Thoracic aorta (tissue), 2 donors: Measurements from ENCODE around the gene TBC1D5. TPM values are rescaled to one million over a fixed set of nuclear protein-coding genes. Genes with fewer than 3 reads are reported as not detected.

Source experiments
- ATAC-seq: fragments of 150-250 bp; one replicate; pipeline ENCODE4 v1.8.0; 2017; ENCODE audit warnings: low read depth; ENCODE audit not compliant: insufficient number of reproducible peaks, low FRiP score
- DNase-seq: peaks from one replicate; pipeline ENCODE4 v3.0.0-alpha.2; 2020; ENCODE audit warnings: low spot score
- H3K27ac ChIP-seq, 2 donors: fragments of 200-600 bp; sonication (generic); 1 replicate in 1 of 2; 2 replicates in 1 of 2; pipeline ENCODE4 v1.5.1; 2016; ENCODE audit warnings: mild to moderate bottlenecking in 2 of 2, moderate library complexity in 2 of 2
- H3K27me3 ChIP-seq: fragments of 200-600 bp; sonication (generic); replicated peaks from 2 replicates; pipeline ENCODE4 v1.6.0; 2016; ENCODE audit warnings: mild to moderate bottlenecking; ENCODE audit not compliant: insufficient read depth
- H3K36me3 ChIP-seq: fragments of 200-600 bp; sonication (generic); one replicate; pipeline ENCODE4 v1.5.1; 2016
- H3K4me1 ChIP-seq, 2 donors: fragments of 200-600 bp; sonication (generic); 1 replicate in 1 of 2; 2 replicates in 1 of 2; pipeline versions ENCODE4 v1.5.1 to v1.6.0; 2016; ENCODE audit warnings: low read depth in 2 of 2, mild to moderate bottlenecking in 1 of 2; ENCODE audit not compliant: control insufficient read depth in 1 of 2
- H3K4me3 ChIP-seq: fragments of 200-600 bp; sonication (generic); 2 replicates; pipeline ENCODE4 v1.5.1; 2016; ENCODE audit warnings: mild to moderate bottlenecking
- H3K9me3 ChIP-seq: fragments of 200-600 bp; sonication (generic); 2 replicates; pipeline ENCODE4 v1.5.1; 2016
- total RNA-seq, 2 donors: library from RNA; depleted of rRNA; stranded (reverse); fragments of >200 nt; gene quantifications; one replicate each; pipeline versions ENCODE4 v1.1.0 to v1.2.3, GENCODE V29; 2016
- TF ChIP-seq, protein P1 (sequence below): fragments of 200-600 bp; sonication (generic); IDR thresholded peaks from one replicate; pipeline ENCODE4 v1.5.1; 2019; ENCODE audit warnings: antibody characterized with exemption

Gene TBC1D5
- total RNA-seq, 2 donors from 2014 or later = 80.6 to 103 TPM

DNA sequence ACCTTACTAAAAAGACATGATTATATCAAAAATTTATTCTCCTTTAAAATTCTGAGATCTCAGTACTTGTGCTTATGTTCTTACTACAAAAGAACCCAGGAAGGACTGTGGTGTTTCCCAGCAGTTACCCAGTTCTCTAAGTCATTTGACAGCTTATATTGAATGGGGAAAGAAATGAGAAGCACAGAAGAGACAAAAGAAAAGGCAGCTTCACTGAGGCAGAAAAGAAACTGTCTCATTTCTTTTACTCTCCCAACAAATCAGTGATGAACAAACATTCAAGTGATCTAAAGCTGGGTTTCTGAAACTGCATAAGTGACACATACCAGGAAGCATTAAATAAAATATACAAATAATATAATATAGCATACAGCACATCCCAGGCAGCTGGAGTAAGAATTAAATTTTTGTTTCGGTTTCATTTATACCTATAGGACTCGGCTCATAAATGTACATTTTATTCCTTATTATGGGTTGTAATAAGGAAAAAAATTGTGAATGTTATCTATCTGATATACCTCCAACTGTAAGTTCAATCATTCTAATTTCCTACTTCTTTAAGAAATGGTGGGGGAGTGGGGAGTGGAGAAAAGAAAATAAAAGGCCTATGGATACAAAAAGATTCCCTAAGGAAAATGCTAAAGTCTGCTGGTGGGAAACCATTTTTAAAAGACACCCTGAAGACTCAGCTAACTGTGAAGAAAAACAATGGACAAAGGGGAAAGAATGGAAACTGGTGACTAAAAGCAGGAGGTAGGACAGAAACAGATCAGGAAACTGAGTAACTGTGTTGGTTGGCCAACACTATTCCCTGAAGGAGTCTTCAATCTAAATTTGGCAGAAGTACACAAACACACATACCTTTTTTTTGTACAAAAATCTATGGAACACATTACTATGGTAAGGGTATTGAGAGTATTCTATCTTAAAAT lies 156.8 kb downstream of the TBC1D5 start:
- H3K27ac ChIP-seq = no peak overlapping the region
- no peaks in the 10 kb centered on the region for H3K36me3 ChIP-seq
- DNase-seq (no peak), ATAC-seq (no peak)
- H3K4me1 ChIP-seq = peaks cover 3 to 8% of the 10 kb centered on the region in 2 donors
- TF ChIP-seq, protein P1, sequence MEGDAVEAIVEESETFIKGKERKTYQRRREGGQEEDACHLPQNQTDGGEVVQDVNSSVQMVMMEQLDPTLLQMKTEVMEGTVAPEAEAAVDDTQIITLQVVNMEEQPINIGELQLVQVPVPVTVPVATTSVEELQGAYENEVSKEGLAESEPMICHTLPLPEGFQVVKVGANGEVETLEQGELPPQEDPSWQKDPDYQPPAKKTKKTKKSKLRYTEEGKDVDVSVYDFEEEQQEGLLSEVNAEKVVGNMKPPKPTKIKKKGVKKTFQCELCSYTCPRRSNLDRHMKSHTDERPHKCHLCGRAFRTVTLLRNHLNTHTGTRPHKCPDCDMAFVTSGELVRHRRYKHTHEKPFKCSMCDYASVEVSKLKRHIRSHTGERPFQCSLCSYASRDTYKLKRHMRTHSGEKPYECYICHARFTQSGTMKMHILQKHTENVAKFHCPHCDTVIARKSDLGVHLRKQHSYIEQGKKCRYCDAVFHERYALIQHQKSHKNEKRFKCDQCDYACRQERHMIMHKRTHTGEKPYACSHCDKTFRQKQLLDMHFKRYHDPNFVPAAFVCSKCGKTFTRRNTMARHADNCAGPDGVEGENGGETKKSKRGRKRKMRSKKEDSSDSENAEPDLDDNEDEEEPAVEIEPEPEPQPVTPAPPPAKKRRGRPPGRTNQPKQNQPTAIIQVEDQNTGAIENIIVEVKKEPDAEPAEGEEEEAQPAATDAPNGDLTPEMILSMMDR = no peak
- no peaks in the 10 kb centered on the region for H3K27me3 ChIP-seq
- H3K9me3 ChIP-seq = peaks cover 9% of the 10 kb centered on the region
- H3K4me3 ChIP-seq = no peak overlapping the region

GRCh38 chr3:17584066-17584465 lies 158.4 kb downstream of the TBC1D5 start:
- H3K27ac ChIP-seq = no peak overlapping the region
- ATAC-seq = no peak
- H3K4me3 ChIP-seq = no peak overlapping the region
- no peak for DNase-seq
- no peaks in the 10 kb centered on the region for H3K36me3 ChIP-seq
- no peaks in the 10 kb centered on the region for H3K9me3 ChIP-seq
- no peaks in the 10 kb centered on the region for H3K27me3 ChIP-seq
- H3K4me1 ChIP-seq = peaks cover 8 to 10% of the 10 kb centered on the region in 2 donors
- TF ChIP-seq, protein P1 = no peak

- no peaks in the 10 kb centered on the region for H3K27me3 ChIP-seq
- no peak for DNase-seq
- TF ChIP-seq, protein P1 = no peak
- H3K4me3 ChIP-seq = no peak overlapping the region
- H3K4me1 ChIP-seq = peaks cover 10 to 11% of the 10 kb centered on the region in 2 donors
- no peak for ATAC-seq
- no peak overlapping the region for H3K27ac ChIP-seq
- H3K36me3 ChIP-seq = no peaks in the 10 kb centered on the region
- no peaks in the 10 kb centered on the region for H3K9me3 ChIP-seq
These were observed 158.9 kb downstream of the TBC1D5 start for GRCh38 chr3:17583530-17583929.

- ATAC-seq (no peak), DNase-seq (no peak)
- H3K27me3 ChIP-seq = no peaks in the 10 kb centered on the region
These were observed 160.9 kb downstream of the TBC1D5 start for GRCh38 chr3:17581421-17582080.

More at GRCh38 chr3:17581421-17582080, 160.9 kb downstream of the TBC1D5 start:
- no peak overlapping the region for H3K27ac ChIP-seq
- no peak overlapping the region for H3K4me3 ChIP-seq
- H3K4me1 ChIP-seq = peaks cover 10 to 23% of the 10 kb centered on the region in 2 donors
- no peaks in the 10 kb centered on the region for H3K9me3 ChIP-seq
- no peaks in the 10 kb centered on the region for H3K36me3 ChIP-seq
- TF ChIP-seq, protein P1 = no peak
